Measurements from ENCODE around the gene REELD1. TPM values are rescaled to one million over a fixed set of nuclear protein-coding genes. Genes with fewer than 3 reads are reported as not detected.

REELD1 gene
- total and polyA plus RNA-seq, 9 of the 15 experiments (the other 6 are each of a cell fraction or from before 2014, with no cell fraction given): not detected

GRCh38 chr4:146183209-146183608 lies 31.1 kb upstream of the REELD1 start:
- no TSS peak for BruUV-seq (replicated peaks)
- intact Hi-C loops (cut with micrococcal nuclease): no loop called here
- no peak for DNase-seq (ENCODE audit: extremely low read depth in 1 of 4, low spot score in 3 of 4)
- CTCF ChIA-PET (ENCODE audit: low intra/inter-chr PET ratio): no interaction called here
- H3K27me3 ChIP-seq (ENCODE audit: control insufficient read depth in 2 of 2, insufficient read depth in 2 of 2, low read length in 2 of 2): no peaks in the 10 kb centered on the region
- H3K9me3 ChIP-seq (replicated peaks; ENCODE audit: control insufficient read depth, insufficient read depth, low read depth, low read length): no peaks in the 10 kb centered on the region
- H3K9me1 ChIP-seq (ENCODE audit: control insufficient read depth, insufficient read depth, low read length): no peaks in the 10 kb centered on the region
- no peak overlapping the region for H2AFZ ChIP-seq (ENCODE audit: low read depth, low read length)
- FAIRE-seq: no peak
- 73% methylated on average over 2 of the region's 2 CpGs for WGBS (ENCODE audit: insufficient coverage, low coverage, missing lambda C conversion rate)
- peaks cover 28% of the 10 kb centered on the region for H3K79me2 ChIP-seq (ENCODE audit: control insufficient read depth, insufficient read depth, low read length)
- peaks cover 0 to 3% of the 10 kb centered on the region in 2 experiments; a peak in 2 of 5 replicates for H3K4me1 ChIP-seq (replicated peaks in 1 of 2; ENCODE audit: control insufficient read depth in 2 of 2, insufficient read depth in 2 of 2, low read length in 2 of 2)
- TF ChIP-seq POLR2AphosphoS2 (IDR thresholded peaks at IDR 0.05; ENCODE audit: low read length) (no peak), CXXC5 (CRISPR knock-in tag; IDR thresholded peaks at IDR 0.05) (no peak), MYNN (IDR thresholded peaks at IDR 0.05) (no peak), MYNN (CRISPR knock-in tag; IDR thresholded peaks at IDR 0.05) (no peak), IRF9 (tag; IDR thresholded peaks at IDR 0.05) (no peak), FOSL1 (tag; conservative IDR thresholded peaks at IDR 0.05) (no peak), NUFIP1 (IDR thresholded peaks at IDR 0.05; ENCODE audit: partially characterized antibody) (no peak), ZC3H4 (CRISPR knock-in tag; IDR thresholded peaks at IDR 0.05; ENCODE audit: borderline replicate concordance) (no peak), BMI1 (IDR thresholded peaks at IDR 0.05; ENCODE audit: low read length) (no peak), CBX8 (IDR thresholded peaks at IDR 0.05; ENCODE audit: borderline replicate concordance, extremely low read depth, low read depth, low read length, poor library complexity, severe bottlenecking) (no peak), SMARCC2 (IDR thresholded peaks at IDR 0.05; ENCODE audit: low read depth) (no peak), HDAC3 (IDR thresholded peaks at IDR 0.05; ENCODE audit: borderline replicate concordance, partially characterized antibody) (no peak), CBX2 (IDR thresholded peaks at IDR 0.05; ENCODE audit: insufficient read depth, low read length, poor library complexity, severe bottlenecking) (no peak), RBM14 (IDR thresholded peaks at IDR 0.05; ENCODE audit: borderline replicate concordance, insufficient read depth, low read depth, low read length) (no peak)
- POLR2A ChIA-PET: interaction anchor here (0.6 kb wide), 1 partner anchor 31 kb away, joined by 3 read pairs; no protein-coding TSS in a partner anchor
- no peak overlapping the region for H3K27ac ChIP-seq (ENCODE audit: extremely low read depth, low read depth, low read length)
- no peak for ATAC-seq
- no peaks in the 10 kb centered on the region for H4K20me1 ChIP-seq (replicated peaks; ENCODE audit: control insufficient read depth, insufficient read depth, low read length)
- H3K4me2 ChIP-seq (ENCODE audit: insufficient read depth, low read length): no peak overlapping the region
- H3K9ac ChIP-seq (ENCODE audit: insufficient read depth in 1 of 2, low read depth in 2 of 2, low read length in 2 of 2): no peak overlapping the region
- H3K4me3 ChIP-seq: no peak overlapping the region
- in situ Hi-C loops (cut with MboI): no loop called here
- peaks cover 51% of the 10 kb centered on the region for H3K36me3 ChIP-seq (ENCODE audit: control insufficient read depth, insufficient read depth, low read length)

All from K562 (cell line).